Right hindlimb (tissue), 1 donor: ENCODE measurements around the gene KRTAP13-3.

ENCODE experiments used
- DNase-seq: peaks from one replicate; pipeline ENCODE4 v3.0.0-alpha.2; 2018

The KRTAP13-3 gene

GRCh38 chr21:30425826-30426225 lies at the start of gene KRTAP13-3:
Gene KRTAP13-3 (minus strand): TSS chr21:30425926. CDS start chr21:30425912, 14 bp downstream.
- no peak for DNase-seq

- no peak for DNase-seq
Measured at GRCh38 chr21:30468900-30469714, 43.4 kb upstream of the KRTAP13-3 start.

- DNase-seq: no peak
Measured at GRCh38 chr21:30463713-30464112, 38.0 kb upstream of the KRTAP13-3 start.

- DNase-seq: no peak
Measured at GRCh38 chr21:30448514-30448913, 22.8 kb upstream of the KRTAP13-3 start.

- DNase-seq: no peak
Measured at GRCh38 chr21:30447056-30447455, 21.3 kb upstream of the KRTAP13-3 start.

GRCh38 chr21:30444204-30444603 lies 18.5 kb upstream of the KRTAP13-3 start:
- no peak for DNase-seq

- no peak for DNase-seq
Measured at GRCh38 chr21:30443226-30443625, 17.5 kb upstream of the KRTAP13-3 start.

GRCh38 chr21:30439975-30440374 lies 14.2 kb upstream of the KRTAP13-3 start, which contains the start of gene KRTAP15-1:
Gene KRTAP15-1 (plus strand): TSS chr21:30440275. CDS start chr21:30440328, 53 bp downstream.
- DNase-seq: no peak

GRCh38 chr21:30437010-30437565 lies 11.4 kb upstream of the KRTAP13-3 start:
- DNase-seq: no peak

- no peak for DNase-seq
Measured at GRCh38 chr21:30434033-30434631, 8.4 kb upstream of the KRTAP13-3 start.

- DNase-seq: no peak
Measured at GRCh38 chr21:30430170-30430655, 4.5 kb upstream of the KRTAP13-3 start, which contains the start of gene KRTAP13-4. Gene KRTAP13-4 (plus strand): TSS chr21:30430220. CDS start chr21:30430276, 56 bp downstream.

- DNase-seq: no peak
Measured at GRCh38 chr21:30426731-30427130, 1.0 kb upstream of the KRTAP13-3 start.

- no peak for DNase-seq
Measured at GRCh38 chr21:30415993-30416392, 9.7 kb downstream of the KRTAP13-3 start.

- DNase-seq: peak; percentile 23
Measured at GRCh38 chr21:30408782-30409494, 16.8 kb downstream of the KRTAP13-3 start.

GRCh38 chr21:30395731-30396130 lies 30.0 kb downstream of the KRTAP13-3 start, which contains the start of gene KRTAP13-1:
Gene KRTAP13-1 (plus strand): TSS chr21:30396031. CDS start chr21:30396087, 56 bp downstream.
- no peak for DNase-seq

GRCh38 chr21:30391492-30392025 lies 34.2 kb downstream of the KRTAP13-3 start:
- no peak for DNase-seq

GRCh38 chr21:30382201-30382600 lies 43.5 kb downstream of the KRTAP13-3 start:
- DNase-seq: no peak
